WERI-Rb-1 (cell line): Measurements from ENCODE around the gene EPS8.

Experiments
- DNase-seq: peaks from one replicate; pipeline ENCODE4 v3.0.0-alpha.2; 2020
- H3K27ac ChIP-seq: fragments of 250-450 bp; sonication (Bioruptor Pico); 2 replicates; pipeline ENCODE4 v1.5.1; 2020; ENCODE audit warnings: mild to moderate bottlenecking, moderate library complexity
- H3K27me3 ChIP-seq: fragments of 250-450 bp; sonication (Bioruptor Pico); 2 replicates; pipeline ENCODE4 v1.5.1; 2021; ENCODE audit warnings: mild to moderate bottlenecking, low read depth, moderate library complexity; ENCODE audit not compliant: insufficient read depth, severe bottlenecking
- H3K36me3 ChIP-seq: fragments of 250-450 bp; sonication (Bioruptor Pico); 2 replicates; pipeline ENCODE4 v1.5.1; 2020; ENCODE audit warnings: mild to moderate bottlenecking, moderate library complexity
- H3K4me3 ChIP-seq: 2 replicates; pipeline ENCODE4 v1.5.1; 2011; ENCODE audit warnings: low read depth, mild to moderate bottlenecking, control low read depth, low read length
- H3K9me3 ChIP-seq: fragments of 250-450 bp; sonication (Bioruptor Pico); 2 replicates; pipeline ENCODE4 v1.5.1; 2021; ENCODE audit warnings: mild to moderate bottlenecking, moderate library complexity; ENCODE audit not compliant: severe bottlenecking
- TF ChIP-seq, protein P1 (sequence below): IDR thresholded peaks from 2 replicates; pipeline ENCODE4 v1.5.1; 2011; ENCODE audit warnings: low read depth, mild to moderate bottlenecking, control low read depth, inconsistent platforms, low read length

The EPS8 gene

DNA sequence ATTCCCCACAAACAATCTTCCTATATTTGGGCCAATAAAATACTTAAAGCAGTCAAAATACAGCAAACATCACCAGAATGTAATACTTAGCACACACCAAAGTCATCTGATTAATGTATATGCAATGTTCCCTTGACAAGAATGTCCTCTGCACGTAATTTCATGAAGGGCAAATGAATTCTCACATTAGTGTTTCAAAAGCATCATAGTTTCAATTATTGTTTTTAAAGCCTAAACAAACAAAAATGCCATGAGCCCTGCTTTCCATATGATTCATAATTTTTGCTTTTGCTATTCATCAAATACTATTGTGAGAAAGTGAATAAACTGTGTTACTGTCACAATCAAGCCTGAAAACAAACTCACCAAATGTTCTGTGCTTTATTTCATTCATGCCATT, 156.0 kb downstream of the EPS8 start:
- no peak overlapping the region for H3K27ac ChIP-seq
- H3K4me3 ChIP-seq, result no peak overlapping the region
- TF ChIP-seq, protein P1, sequence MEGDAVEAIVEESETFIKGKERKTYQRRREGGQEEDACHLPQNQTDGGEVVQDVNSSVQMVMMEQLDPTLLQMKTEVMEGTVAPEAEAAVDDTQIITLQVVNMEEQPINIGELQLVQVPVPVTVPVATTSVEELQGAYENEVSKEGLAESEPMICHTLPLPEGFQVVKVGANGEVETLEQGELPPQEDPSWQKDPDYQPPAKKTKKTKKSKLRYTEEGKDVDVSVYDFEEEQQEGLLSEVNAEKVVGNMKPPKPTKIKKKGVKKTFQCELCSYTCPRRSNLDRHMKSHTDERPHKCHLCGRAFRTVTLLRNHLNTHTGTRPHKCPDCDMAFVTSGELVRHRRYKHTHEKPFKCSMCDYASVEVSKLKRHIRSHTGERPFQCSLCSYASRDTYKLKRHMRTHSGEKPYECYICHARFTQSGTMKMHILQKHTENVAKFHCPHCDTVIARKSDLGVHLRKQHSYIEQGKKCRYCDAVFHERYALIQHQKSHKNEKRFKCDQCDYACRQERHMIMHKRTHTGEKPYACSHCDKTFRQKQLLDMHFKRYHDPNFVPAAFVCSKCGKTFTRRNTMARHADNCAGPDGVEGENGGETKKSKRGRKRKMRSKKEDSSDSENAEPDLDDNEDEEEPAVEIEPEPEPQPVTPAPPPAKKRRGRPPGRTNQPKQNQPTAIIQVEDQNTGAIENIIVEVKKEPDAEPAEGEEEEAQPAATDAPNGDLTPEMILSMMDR, result no peak
- no peaks in the 10 kb centered on the region for H3K27me3 ChIP-seq
- no peak for DNase-seq
- no peaks in the 10 kb centered on the region for H3K9me3 ChIP-seq
- peaks cover 15% of the 10 kb centered on the region for H3K36me3 ChIP-seq

DNA sequence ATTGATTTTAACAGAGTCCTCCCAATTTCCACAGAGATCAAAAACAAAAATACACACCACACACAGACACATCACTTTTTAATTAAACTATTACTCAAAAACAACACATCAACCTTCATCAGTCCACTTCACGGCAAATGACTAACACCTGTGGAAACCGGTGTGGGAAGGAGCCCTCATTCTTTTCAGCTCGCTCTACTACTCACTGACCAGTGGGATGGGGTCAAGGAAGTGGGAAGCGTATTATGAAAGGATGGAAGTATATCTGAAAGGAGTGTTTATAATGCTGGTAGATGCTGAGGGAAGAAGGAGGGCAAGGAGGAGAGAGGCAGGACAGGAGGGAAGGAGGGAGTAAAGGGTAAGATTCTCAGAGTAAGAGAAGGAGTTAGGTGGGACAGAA, 156.5 kb downstream of the EPS8 start:
- H3K36me3 ChIP-seq, result peaks cover 15% of the 10 kb centered on the region
- no peak for DNase-seq
- no peak overlapping the region for H3K4me3 ChIP-seq
- H3K27me3 ChIP-seq, result no peaks in the 10 kb centered on the region
- H3K9me3 ChIP-seq, result no peaks in the 10 kb centered on the region
- TF ChIP-seq, protein P1, result no peak
- no peak overlapping the region for H3K27ac ChIP-seq

DNA sequence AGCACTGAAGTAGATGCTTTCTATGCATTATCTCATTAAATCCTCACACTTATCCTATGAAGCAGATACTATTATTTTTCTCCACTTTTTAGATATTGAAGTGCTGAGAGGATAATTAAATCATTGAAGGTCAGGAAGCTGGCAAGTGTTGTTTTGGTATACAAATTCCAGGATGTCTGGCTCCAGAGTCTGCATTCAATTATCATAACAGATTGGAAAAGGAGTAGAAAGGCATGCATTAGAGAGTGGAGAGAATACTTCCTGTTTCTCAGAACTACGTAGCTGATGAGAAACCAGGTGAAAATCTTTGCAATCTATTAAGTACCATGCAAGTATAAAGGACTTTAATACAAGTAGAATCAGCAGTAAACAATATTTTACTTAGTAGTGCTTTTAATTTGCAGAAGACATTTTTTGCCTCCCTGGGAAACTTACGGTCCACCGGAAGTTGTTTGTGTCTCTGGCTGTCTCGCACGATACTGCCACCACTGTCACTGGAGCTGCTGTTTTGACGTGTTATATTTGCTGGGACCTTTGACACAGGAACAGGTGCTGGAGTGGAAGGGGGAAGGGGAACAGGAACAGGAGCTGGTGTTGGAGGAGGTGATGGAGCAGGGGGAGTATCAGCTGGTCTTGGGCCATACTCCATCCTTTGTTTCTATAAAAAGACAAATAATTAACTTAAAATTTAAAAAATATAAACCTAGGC, 158.0 kb downstream of the EPS8 start:
- peaks cover 15% of the 10 kb centered on the region for H3K36me3 ChIP-seq
- H3K9me3 ChIP-seq, result no peaks in the 10 kb centered on the region
- H3K27me3 ChIP-seq, result no peaks in the 10 kb centered on the region
- no peak for DNase-seq
- TF ChIP-seq, protein P1, result no peak
- no peak overlapping the region for H3K4me3 ChIP-seq
- no peak overlapping the region for H3K27ac ChIP-seq

DNA sequence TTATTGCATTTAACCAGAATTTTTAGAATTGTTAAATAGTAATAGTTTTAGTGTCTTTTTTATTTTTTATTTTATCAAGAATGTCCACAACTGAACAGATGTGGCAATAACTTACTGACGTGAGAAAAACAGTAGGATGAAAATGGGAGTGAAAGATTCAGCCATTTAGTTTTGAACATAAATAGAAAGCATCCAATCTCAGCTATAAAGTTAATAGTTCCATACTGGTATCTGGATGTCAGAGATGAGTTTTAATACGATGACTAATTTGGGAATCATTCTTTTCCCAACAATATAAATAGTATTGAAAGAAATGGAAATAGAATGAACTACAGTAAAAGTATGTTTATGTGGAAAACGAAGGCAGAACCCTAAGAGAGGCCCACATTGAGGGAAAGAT, 159.4 kb downstream of the EPS8 start:
- Histone ChIP-seq H3K36me3 (peaks cover 15% of the 10 kb centered on the region), H3K4me3 (no peak overlapping the region), H3K27me3 (no peaks in the 10 kb centered on the region), H3K9me3 (no peaks in the 10 kb centered on the region), H3K27ac (no peak overlapping the region)
- TF ChIP-seq, protein P1, result no peak
- DNase-seq, result no peak

DNA sequence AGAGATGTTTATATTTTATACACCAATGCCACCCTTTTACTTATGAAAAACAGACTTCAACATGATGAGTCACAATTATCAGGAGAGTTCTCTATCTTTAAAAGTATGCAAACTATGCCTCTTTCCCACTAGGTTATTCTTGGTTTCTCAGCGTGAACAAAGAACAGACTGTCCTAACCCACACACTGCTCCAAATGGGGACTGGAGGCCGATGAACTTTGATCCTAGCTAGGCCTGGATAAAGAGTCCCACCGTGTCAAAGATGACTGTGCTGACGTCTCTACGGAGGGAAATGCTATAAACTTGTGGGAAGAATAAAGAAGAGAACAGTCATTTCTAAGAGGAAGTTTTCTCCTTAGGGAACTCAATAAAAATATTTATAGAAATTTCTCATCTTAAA, 160.1 kb downstream of the EPS8 start:
- H3K27ac ChIP-seq, result no peak overlapping the region

More for the DNA sequence above, 160.1 kb downstream of the EPS8 start:
- peaks cover 15% of the 10 kb centered on the region for H3K36me3 ChIP-seq
- H3K4me3 ChIP-seq, result no peak overlapping the region
- DNase-seq, result no peak
- H3K27me3 ChIP-seq, result no peaks in the 10 kb centered on the region
- H3K9me3 ChIP-seq, result no peaks in the 10 kb centered on the region
- TF ChIP-seq, protein P1, result no peak
